ENCODE data around the gene YOD1.

- TF ChIP-seq GATA2 (IDR thresholded peaks at IDR 0.05; ENCODE audit: low read depth, low read length) (no peak), GATA3 (IDR thresholded peaks at IDR 0.05; ENCODE audit: low read depth, low read length) (no peak)
These were observed 44.1 kb downstream of the YOD1 start for GRCh38 chr1:207006914-207007313.

Data from SH-SY5Y (cell line).